Heart left ventricle (tissue), 13 donors: ENCODE results near the gene NXN.

Experiments
- POLR2A ChIP-seq, 2 donors: fragments of 450-650 bp; IDR thresholded peaks; one replicate each; pipeline ENCODE4 v1.6.1; 2017; ENCODE audit warnings: antibody characterized with exemption in 2 of 2, mild to moderate bottlenecking in 2 of 2, moderate library complexity in 2 of 2
- TF ChIP-seq, protein P1 (sequence below), 12 donors: fragments of 200-600 bp; sonication (generic) in 4 of 12; IDR thresholded peaks; one replicate each; pipeline versions ENCODE4 v1.5.0 to v1.8.0; 2018 to 2022; ENCODE audit warnings: antibody characterized with exemption in 12 of 12, mild to moderate bottlenecking in 5 of 12
- donor health status: ischemic (EF 13 %, LVEDD 7.1; RV severe dilation, severe dysfunction).
- donor health status: DM: no; HTN: yes; CAD: no.
- donor health status: DM: no; HTN: no; CAD: no.
- donor health status: ischemic (EF 25% LVEDD 6.9; RV normal size, moderate dysfunction).
- donor health status: ischemic (EF 25% LVEDD 5.7; RV mildly dilated, moderate dysfunction).
- donor health status: ischemic (EF 35%, LVEDD 5.7; RV mildly dilated, moderate dysfunction).
- donor health status: nonischemic (EF 11% LVEDD 7.7; RV severe dilation, severe dysfunction).
- donor health status: DM: yes; HTN: yes; CAD: no.
- donor health status: PGD.
- donor health status: ischemic (EF 29% LVEDD 5.4; RV normal size, mild dysfunction).
- donor health status: nonischemic (EF 23%, LVEDD 6.1; RV moderate dilation, normal function).

DNA sequence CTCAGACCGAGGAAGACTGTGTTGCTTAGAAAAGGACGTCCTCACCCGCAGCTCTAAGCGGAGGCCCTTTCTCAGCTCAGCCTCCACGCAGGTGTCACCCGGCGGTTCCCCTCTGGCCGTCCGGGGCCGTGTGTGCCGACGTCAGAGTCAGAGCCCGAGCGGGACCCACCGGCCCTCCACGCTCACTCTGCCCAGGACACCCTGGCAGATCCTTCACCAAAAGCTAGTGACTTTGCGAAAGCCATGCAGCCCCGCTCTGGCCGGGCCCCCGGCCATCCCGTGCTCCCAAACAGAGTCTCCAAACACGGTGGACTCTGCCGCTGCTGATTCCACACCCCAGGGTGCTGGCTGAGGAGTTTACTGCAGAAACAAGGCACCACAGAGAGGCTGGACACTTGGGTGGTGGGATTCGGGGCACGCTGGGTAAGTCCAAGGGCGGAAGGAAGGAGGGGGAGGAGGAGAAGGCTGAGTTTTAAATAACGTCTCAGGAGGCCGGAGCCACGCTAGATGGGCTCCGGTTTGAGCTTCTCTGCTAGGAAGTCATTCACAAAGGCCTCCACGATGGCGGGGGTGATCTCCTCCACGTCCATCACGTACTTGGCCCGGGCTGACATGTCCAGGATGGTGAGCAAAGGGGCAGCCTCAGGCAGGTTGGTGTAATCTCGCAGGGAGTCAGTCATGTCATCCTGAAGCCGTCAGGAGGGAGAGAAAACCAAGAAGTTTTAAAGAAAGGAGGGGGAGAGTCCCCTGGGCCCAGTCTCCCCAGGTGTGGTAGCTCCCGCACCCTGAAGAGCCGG is 178.9 kb downstream of the NXN start:
- TF ChIP-seq, protein P1, sequence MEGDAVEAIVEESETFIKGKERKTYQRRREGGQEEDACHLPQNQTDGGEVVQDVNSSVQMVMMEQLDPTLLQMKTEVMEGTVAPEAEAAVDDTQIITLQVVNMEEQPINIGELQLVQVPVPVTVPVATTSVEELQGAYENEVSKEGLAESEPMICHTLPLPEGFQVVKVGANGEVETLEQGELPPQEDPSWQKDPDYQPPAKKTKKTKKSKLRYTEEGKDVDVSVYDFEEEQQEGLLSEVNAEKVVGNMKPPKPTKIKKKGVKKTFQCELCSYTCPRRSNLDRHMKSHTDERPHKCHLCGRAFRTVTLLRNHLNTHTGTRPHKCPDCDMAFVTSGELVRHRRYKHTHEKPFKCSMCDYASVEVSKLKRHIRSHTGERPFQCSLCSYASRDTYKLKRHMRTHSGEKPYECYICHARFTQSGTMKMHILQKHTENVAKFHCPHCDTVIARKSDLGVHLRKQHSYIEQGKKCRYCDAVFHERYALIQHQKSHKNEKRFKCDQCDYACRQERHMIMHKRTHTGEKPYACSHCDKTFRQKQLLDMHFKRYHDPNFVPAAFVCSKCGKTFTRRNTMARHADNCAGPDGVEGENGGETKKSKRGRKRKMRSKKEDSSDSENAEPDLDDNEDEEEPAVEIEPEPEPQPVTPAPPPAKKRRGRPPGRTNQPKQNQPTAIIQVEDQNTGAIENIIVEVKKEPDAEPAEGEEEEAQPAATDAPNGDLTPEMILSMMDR (IDR thresholded peaks at IDR 0.05): no peak
- no peak for TF ChIP-seq POLR2A (IDR thresholded peaks at IDR 0.05)
